HepG2 (cell line): ENCODE measurements around the gene MAN1A1. TPM values are rescaled to one million over a fixed set of nuclear protein-coding genes. Genes with fewer than 3 reads are reported as not detected.
A peak's percentile ranks its signal among the peaks of the same experiment; 100 is the strongest.

Experiments used
- ARID2 ChIP-seq: sonication (generic); formaldehyde crosslinking; IDR thresholded peaks from 2 replicates; pipeline ENCODE4 v1.8.1; 2022; ENCODE audit warnings: mild to moderate bottlenecking, missing genetic modification reagents, borderline replicate concordance
- ARNTL ChIP-seq: sonication (generic); formaldehyde crosslinking; IDR thresholded peaks from 2 replicates; pipeline ENCODE4 v1.4.0; 2020; ENCODE audit warnings: mild to moderate bottlenecking, missing genetic modification reagents
- CEBPZ ChIP-seq: IDR thresholded peaks from 2 replicates; pipeline ENCODE4 v1.6.1; 2012; ENCODE audit warnings: low read length, improper control_type of control experiment
- ERF ChIP-seq: IDR thresholded peaks from 2 replicates; pipeline ENCODE4 v1.6.1; 2018; ENCODE audit warnings: missing biosample characterization, missing genetic modification reagents
- GATAD2A ChIP-seq: IDR thresholded peaks from 2 replicates; pipeline ENCODE4 v1.6.1; 2016
- HHEX ChIP-seq: IDR thresholded peaks from 2 replicates; pipeline ENCODE4 v1.6.1; 2016; ENCODE audit warnings: control low read depth
- HMGA1 ChIP-seq: sonication (generic); formaldehyde crosslinking; conservative IDR thresholded peaks from 2 replicates; pipeline ENCODE4 v1.4.0; 2020; ENCODE audit warnings: missing genetic modification reagents
- MEIS2 ChIP-seq: sonication (generic); formaldehyde crosslinking; IDR thresholded peaks from 2 replicates; pipeline ENCODE4 v1.9.0; 2021; ENCODE audit warnings: mild to moderate bottlenecking, missing genetic modification reagents
- PITX1 ChIP-seq: sonication (generic); formaldehyde crosslinking; IDR thresholded peaks from 2 replicates; pipeline ENCODE4 v1.5.1; 2020; ENCODE audit warnings: mild to moderate bottlenecking, missing genetic modification reagents
- POLR2AphosphoS2 ChIP-seq: IDR thresholded peaks from 2 replicates; pipeline ENCODE4 v1.6.1; 2011; ENCODE audit warnings: low read depth, low read length, improper control_type of control experiment
- ZNF20 ChIP-seq: sonication (generic); formaldehyde crosslinking; IDR thresholded peaks from 2 replicates; pipeline ENCODE4 v1.4.0; 2020; ENCODE audit warnings: mild to moderate bottlenecking, moderate library complexity, missing genetic modification reagents
- ZNF430 ChIP-seq: sonication (generic); formaldehyde crosslinking; IDR thresholded peaks from 2 replicates; pipeline ENCODE4 v1.9.0; 2021; ENCODE audit warnings: mild to moderate bottlenecking, missing genetic modification reagents
- ZNF552 ChIP-seq: sonication (generic); formaldehyde crosslinking; IDR thresholded peaks from 2 replicates; pipeline ENCODE4 v1.9.0; 2022; ENCODE audit warnings: missing genetic modification reagents, mild to moderate bottlenecking, borderline replicate concordance
- polyA plus RNA-seq, 8 experiments: library from polyadenylated mRNA; depleted of rRNA in 3 of 8; stranded (reverse) in 7 of 8; unstranded in 1 of 8; fragments of >200 nt; fragmentation: Illumina TruSeq in 4 of 8; extraction: Trizol in 4 of 8; gene quantifications; 2 replicates each; pipeline versions ENCODE4 v1.2.1 to v1.2.3, GENCODE V29; 2011 to 2016; ENCODE audit warnings: low read depth in 4 of 8, missing spikeins in 1 of 8, mixed read lengths in 1 of 8; ENCODE audit not compliant: insufficient read depth in 1 of 8
- total RNA-seq, 5 experiments: library from RNA; depleted of rRNA; stranded (reverse); fragments of >200 nt; fragmentation: Illumina TruSeq; extraction: Trizol; gene quantifications; 2 replicates each; pipeline ENCODE4 v1.2.3, GENCODE V29; 2016; ENCODE audit warnings: low read depth in 1 of 5
- TF ChIP-seq, protein P1 (sequence below), 2 experiments: IDR thresholded peaks; 2 replicates each; pipeline ENCODE4 v1.6.1; 2011 to 2012; ENCODE audit warnings: low read length in 2 of 2, borderline replicate concordance in 1 of 2, low read depth in 1 of 2, mild to moderate bottlenecking in 1 of 2, moderate library complexity in 1 of 2
- TF ChIP-seq, protein P2 (sequence below): sonication (generic); formaldehyde crosslinking; conservative IDR thresholded peaks from 2 replicates; pipeline ENCODE4 v1.4.0; 2020; ENCODE audit warnings: missing genetic modification reagents
- TF ChIP-seq, protein P3 (sequence below): sonication (generic); formaldehyde crosslinking; IDR thresholded peaks from 2 replicates; pipeline ENCODE4 v1.4.0; 2020; ENCODE audit warnings: missing genetic modification reagents
- TF ChIP-seq, protein P4 (sequence below): IDR thresholded peaks from 2 replicates; pipeline ENCODE4 v1.6.1; 2018; ENCODE audit warnings: missing genetic modification reagents, mild to moderate bottlenecking, missing compliant biosample characterization

MAN1A1 gene
- total and polyA plus RNA-seq, 2 of the 13 experiments (the other 11 are each of a cell fraction or from before 2014, with no cell fraction given): 156 to 236 TPM

DNA sequence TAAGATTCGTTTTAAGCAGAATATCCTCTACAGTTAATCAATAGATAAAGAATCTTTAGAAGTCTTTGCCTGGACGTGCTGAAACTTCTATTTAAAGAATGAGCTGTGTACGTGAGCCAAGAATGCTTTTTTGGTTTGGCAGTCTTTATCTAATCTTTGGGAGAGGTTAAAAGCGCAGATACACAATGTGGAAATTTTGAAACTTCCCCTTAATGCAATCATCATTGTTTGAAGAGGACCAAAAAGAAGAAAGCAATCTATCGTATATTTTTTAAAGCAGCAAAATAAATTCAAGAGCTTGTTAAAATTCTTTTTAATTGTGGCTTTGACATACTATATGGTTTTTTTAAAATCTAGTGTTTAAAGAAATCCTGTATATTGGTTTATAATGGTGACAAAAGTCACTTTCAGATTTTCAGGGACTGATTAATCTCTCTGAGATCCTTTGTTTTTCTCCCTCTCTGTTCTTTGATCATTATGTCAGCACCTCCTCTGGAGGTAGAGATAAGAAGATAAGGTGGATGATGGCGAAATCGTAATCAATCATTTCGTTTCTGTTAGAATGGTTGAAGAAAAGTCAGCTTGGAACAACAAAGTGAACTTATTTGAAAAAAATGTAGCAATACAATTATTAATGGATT lies 179.0 kb downstream of the MAN1A1 start (continued):
- TF ChIP-seq, protein P1, sequence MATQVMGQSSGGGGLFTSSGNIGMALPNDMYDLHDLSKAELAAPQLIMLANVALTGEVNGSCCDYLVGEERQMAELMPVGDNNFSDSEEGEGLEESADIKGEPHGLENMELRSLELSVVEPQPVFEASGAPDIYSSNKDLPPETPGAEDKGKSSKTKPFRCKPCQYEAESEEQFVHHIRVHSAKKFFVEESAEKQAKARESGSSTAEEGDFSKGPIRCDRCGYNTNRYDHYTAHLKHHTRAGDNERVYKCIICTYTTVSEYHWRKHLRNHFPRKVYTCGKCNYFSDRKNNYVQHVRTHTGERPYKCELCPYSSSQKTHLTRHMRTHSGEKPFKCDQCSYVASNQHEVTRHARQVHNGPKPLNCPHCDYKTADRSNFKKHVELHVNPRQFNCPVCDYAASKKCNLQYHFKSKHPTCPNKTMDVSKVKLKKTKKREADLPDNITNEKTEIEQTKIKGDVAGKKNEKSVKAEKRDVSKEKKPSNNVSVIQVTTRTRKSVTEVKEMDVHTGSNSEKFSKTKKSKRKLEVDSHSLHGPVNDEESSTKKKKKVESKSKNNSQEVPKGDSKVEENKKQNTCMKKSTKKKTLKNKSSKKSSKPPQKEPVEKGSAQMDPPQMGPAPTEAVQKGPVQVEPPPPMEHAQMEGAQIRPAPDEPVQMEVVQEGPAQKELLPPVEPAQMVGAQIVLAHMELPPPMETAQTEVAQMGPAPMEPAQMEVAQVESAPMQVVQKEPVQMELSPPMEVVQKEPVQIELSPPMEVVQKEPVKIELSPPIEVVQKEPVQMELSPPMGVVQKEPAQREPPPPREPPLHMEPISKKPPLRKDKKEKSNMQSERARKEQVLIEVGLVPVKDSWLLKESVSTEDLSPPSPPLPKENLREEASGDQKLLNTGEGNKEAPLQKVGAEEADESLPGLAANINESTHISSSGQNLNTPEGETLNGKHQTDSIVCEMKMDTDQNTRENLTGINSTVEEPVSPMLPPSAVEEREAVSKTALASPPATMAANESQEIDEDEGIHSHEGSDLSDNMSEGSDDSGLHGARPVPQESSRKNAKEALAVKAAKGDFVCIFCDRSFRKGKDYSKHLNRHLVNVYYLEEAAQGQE (IDR thresholded peaks at IDR 0.05; ENCODE audit: borderline replicate concordance in 1 of 2, low read depth in 1 of 2, low read length in 2 of 2): peak in 1 of 2 experiments; percentile 68; a peak in 1 of 4 replicates
- TF ChIP-seq ARNTL (CRISPR knock-in tag) (no peak), PITX1 (peak; percentile 92), ARID2 (CRISPR knock-in tag) (peak; percentile 89; the same call in 1 of the 2 replicates), ZNF20 (CRISPR knock-in tag) (no peak; the same call in 1 of the 2 replicates), MEIS2 (peak; percentile 98), GATAD2A (CRISPR knock-in tag) (peak; percentile 92), ZNF430 (no peak), HMGA1 (no peak), ZNF552 (no peak), CEBPZ (no peak), POLR2AphosphoS2 (no peak), ERF (CRISPR knock-in tag) (no peak; the same call in 1 of the 2 replicates), HHEX (CRISPR knock-in tag) (no peak)
- TF ChIP-seq, protein P2, sequence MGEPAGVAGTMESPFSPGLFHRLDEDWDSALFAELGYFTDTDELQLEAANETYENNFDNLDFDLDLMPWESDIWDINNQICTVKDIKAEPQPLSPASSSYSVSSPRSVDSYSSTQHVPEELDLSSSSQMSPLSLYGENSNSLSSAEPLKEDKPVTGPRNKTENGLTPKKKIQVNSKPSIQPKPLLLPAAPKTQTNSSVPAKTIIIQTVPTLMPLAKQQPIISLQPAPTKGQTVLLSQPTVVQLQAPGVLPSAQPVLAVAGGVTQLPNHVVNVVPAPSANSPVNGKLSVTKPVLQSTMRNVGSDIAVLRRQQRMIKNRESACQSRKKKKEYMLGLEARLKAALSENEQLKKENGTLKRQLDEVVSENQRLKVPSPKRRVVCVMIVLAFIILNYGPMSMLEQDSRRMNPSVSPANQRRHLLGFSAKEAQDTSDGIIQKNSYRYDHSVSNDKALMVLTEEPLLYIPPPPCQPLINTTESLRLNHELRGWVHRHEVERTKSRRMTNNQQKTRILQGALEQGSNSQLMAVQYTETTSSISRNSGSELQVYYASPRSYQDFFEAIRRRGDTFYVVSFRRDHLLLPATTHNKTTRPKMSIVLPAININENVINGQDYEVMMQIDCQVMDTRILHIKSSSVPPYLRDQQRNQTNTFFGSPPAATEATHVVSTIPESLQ (CRISPR knock-in tag): no peak; the same call in 1 of the 2 replicates
- TF ChIP-seq, protein P3, sequence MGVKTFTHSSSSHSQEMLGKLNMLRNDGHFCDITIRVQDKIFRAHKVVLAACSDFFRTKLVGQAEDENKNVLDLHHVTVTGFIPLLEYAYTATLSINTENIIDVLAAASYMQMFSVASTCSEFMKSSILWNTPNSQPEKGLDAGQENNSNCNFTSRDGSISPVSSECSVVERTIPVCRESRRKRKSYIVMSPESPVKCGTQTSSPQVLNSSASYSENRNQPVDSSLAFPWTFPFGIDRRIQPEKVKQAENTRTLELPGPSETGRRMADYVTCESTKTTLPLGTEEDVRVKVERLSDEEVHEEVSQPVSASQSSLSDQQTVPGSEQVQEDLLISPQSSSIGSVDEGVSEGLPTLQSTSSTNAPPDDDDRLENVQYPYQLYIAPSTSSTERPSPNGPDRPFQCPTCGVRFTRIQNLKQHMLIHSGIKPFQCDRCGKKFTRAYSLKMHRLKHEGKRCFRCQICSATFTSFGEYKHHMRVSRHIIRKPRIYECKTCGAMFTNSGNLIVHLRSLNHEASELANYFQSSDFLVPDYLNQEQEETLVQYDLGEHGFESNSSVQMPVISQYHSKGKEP (CRISPR knock-in tag): no peak
- TF ChIP-seq, protein P4, sequence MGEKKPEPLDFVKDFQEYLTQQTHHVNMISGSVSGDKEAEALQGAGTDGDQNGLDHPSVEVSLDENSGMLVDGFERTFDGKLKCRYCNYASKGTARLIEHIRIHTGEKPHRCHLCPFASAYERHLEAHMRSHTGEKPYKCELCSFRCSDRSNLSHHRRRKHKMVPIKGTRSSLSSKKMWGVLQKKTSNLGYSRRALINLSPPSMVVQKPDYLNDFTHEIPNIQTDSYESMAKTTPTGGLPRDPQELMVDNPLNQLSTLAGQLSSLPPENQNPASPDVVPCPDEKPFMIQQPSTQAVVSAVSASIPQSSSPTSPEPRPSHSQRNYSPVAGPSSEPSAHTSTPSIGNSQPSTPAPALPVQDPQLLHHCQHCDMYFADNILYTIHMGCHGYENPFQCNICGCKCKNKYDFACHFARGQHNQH (CRISPR knock-in tag): no peak; the same call in 1 of the 2 replicates
